Measurements from ENCODE around the gene KIAA1671. TPM values are rescaled to one million over a fixed set of nuclear protein-coding genes. Genes with fewer than 3 reads are reported as not detected.

Gene KIAA1671
- total and polyA plus RNA-seq, 4 donors, result 8.7 to 35.9 (median 19.1) TPM

- Histone ChIP-seq H3K4me3 (ENCODE audit: low read depth in 1 of 3, low read length in 3 of 3) (no peak overlapping the region), H3K36me3 (ENCODE audit: control insufficient read depth in 4 of 4, insufficient read depth in 3 of 4, low read depth in 1 of 4, low read length in 3 of 4) (peaks cover 0 to 2% (median 0%) of the 10 kb centered on the region in 4 donors), H3K27ac (ENCODE audit: low read depth in 1 of 2, low read length in 2 of 2) (no peak overlapping the region), H3K9me3 (ENCODE audit: control insufficient read depth in 4 of 4, low read length in 3 of 4) (no peaks in the 10 kb centered on the region), H3K4me1 (ENCODE audit: control insufficient read depth in 4 of 4, insufficient read depth in 4 of 4, low read length in 3 of 4) (peaks cover 0 to 3% (median 0%) of the 10 kb centered on the region in 4 donors), H3K9ac (ENCODE audit: low read depth in 1 of 2, low read length in 2 of 2) (no peak overlapping the region), H3K27me3 (ENCODE audit: control insufficient read depth in 4 of 4, insufficient read depth in 4 of 4, low read length in 3 of 4) (no peaks in the 10 kb centered on the region)
- TF ChIP-seq EGR1 (IDR thresholded peaks at IDR 0.05; ENCODE audit: low read depth in 2 of 2), result no peak
- TF ChIP-seq HNF4G (IDR thresholded peaks at IDR 0.05), result no peak
- TF ChIP-seq FOXA1 (IDR thresholded peaks at IDR 0.05), result no peak
- peak in 1 of 2 donors; percentile 1 for TF ChIP-seq HNF4A (conservative IDR thresholded peaks at IDR 0.05)
- TF ChIP-seq TAF1 (conservative IDR thresholded peaks at IDR 0.05), result no peak
- no peak for DNase-seq (ENCODE audit: low spot score)
- WGBS, result 67% methylated on average over 17 of the region's 17 CpGs
Measured at GRCh38 chr22:25208743-25209505, 256.4 kb downstream of the KIAA1671 start.

GRCh38 chr22:25210793-25211192 lies 258.3 kb downstream of the KIAA1671 start:
- peaks cover 0 to 2% (median 0%) of the 10 kb centered on the region in 4 donors for H3K36me3 ChIP-seq (ENCODE audit: control insufficient read depth in 4 of 4, insufficient read depth in 3 of 4, low read depth in 1 of 4, low read length in 3 of 4)
- 96% methylated on average over 3 of the region's 3 CpGs for WGBS
- TF ChIP-seq GABPA (IDR thresholded peaks at IDR 0.05 in 1 of 2, conservative IDR thresholded peaks at IDR 0.05 in 1 of 2) (no peak), ZBTB33 (IDR thresholded peaks at IDR 0.05) (no peak), FOXA1 (IDR thresholded peaks at IDR 0.05) (no peak), FOXA2 (IDR thresholded peaks at IDR 0.05) (no peak), HNF4A (conservative IDR thresholded peaks at IDR 0.05) (no peak)
- no peak for DNase-seq (ENCODE audit: low spot score)
- no peak overlapping the region for H3K4me3 ChIP-seq (ENCODE audit: low read depth in 1 of 3, low read length in 3 of 3)
- no peak overlapping the region for H3K27ac ChIP-seq (ENCODE audit: low read depth in 1 of 2, low read length in 2 of 2)
- H3K4me1 ChIP-seq (ENCODE audit: control insufficient read depth in 4 of 4, insufficient read depth in 4 of 4, low read length in 3 of 4), result peaks cover 0 to 3% (median 0%) of the 10 kb centered on the region in 4 donors
- no peak overlapping the region for H3K9ac ChIP-seq (ENCODE audit: low read depth in 1 of 2, low read length in 2 of 2)
- H3K9me3 ChIP-seq (ENCODE audit: control insufficient read depth in 4 of 4, low read length in 3 of 4), result no peaks in the 10 kb centered on the region
- no peaks in the 10 kb centered on the region for H3K27me3 ChIP-seq (ENCODE audit: control insufficient read depth in 4 of 4, insufficient read depth in 4 of 4, low read length in 3 of 4)

- Histone ChIP-seq H3K4me1 (ENCODE audit: control insufficient read depth in 4 of 4, insufficient read depth in 4 of 4, low read length in 3 of 4) (peaks cover 0 to 3% (median 0%) of the 10 kb centered on the region in 4 donors), H3K9me3 (ENCODE audit: control insufficient read depth in 4 of 4, low read length in 3 of 4) (no peaks in the 10 kb centered on the region), H3K36me3 (ENCODE audit: control insufficient read depth in 4 of 4, insufficient read depth in 3 of 4, low read depth in 1 of 4, low read length in 3 of 4) (no peaks in the 10 kb centered on the region), H3K9ac (ENCODE audit: low read depth in 1 of 2, low read length in 2 of 2) (no peak overlapping the region), H3K4me3 (ENCODE audit: low read depth in 1 of 3, low read length in 3 of 3) (no peak overlapping the region), H3K27ac (ENCODE audit: low read depth in 1 of 2, low read length in 2 of 2) (no peak overlapping the region), H3K27me3 (ENCODE audit: control insufficient read depth in 4 of 4, insufficient read depth in 4 of 4, low read length in 3 of 4) (no peaks in the 10 kb centered on the region)
- 59% methylated on average over 3 of the region's 3 CpGs for WGBS
- no peak for DNase-seq (ENCODE audit: low spot score)
- TF ChIP-seq HNF4A (conservative IDR thresholded peaks at IDR 0.05), result no peak
- no peak for TF ChIP-seq RXRA (IDR thresholded peaks at IDR 0.05)
- TF ChIP-seq ZBTB33 (IDR thresholded peaks at IDR 0.05), result no peak
- TF ChIP-seq ATF3 (IDR thresholded peaks at IDR 0.05), result no peak
- TF ChIP-seq YY1 (IDR thresholded peaks at IDR 0.05), result no peak
- no peak for TF ChIP-seq REST (IDR thresholded peaks at IDR 0.05)
- no peak for TF ChIP-seq FOXA2 (IDR thresholded peaks at IDR 0.05)
- no peak for TF ChIP-seq TAF1 (conservative IDR thresholded peaks at IDR 0.05)
- TF ChIP-seq HNF4G (IDR thresholded peaks at IDR 0.05), result no peak
- TF ChIP-seq NR2F2 (IDR thresholded peaks at IDR 0.05), result no peak
- TF ChIP-seq EGR1 (IDR thresholded peaks at IDR 0.05; ENCODE audit: low read depth in 2 of 2), result no peak
Measured at GRCh38 chr22:25212337-25212736, 259.8 kb downstream of the KIAA1671 start.

Measured in liver (tissue), 9 donors.